HCT116 (cell line): Measurements from ENCODE around the gene SNCA. TPM values are rescaled to one million over a fixed set of nuclear protein-coding genes. Genes with fewer than 3 reads are reported as not detected.

Source experiments
- ATAC-seq: fragments of 200-7000 bp; cut with Tn5 transposase; 2 replicates; pipeline ENCODE4 v1.9.1; 2020; ENCODE audit warnings: mild to moderate bottlenecking, moderate library complexity
- BruUV-seq: library from RNA; stranded (reverse); fragments of 400-500 nt; replicated peaks from 2 replicates; lab custom pipeline; 2021; lab: Mats Ljungman, UMichigan
- CTCF ChIA-PET: fragments of 300-600 bp; sonication (Branson Sonifier 250); formaldehyde crosslinking; loops from one replicate; lab custom pipeline; 2021; ENCODE audit warnings: antibody characterized with exemption; lab: Charles Lee
- POLR2A ChIA-PET: fragments of 300-600, 350-600 bp; sonication (Branson Sonifier 250); formaldehyde crosslinking; loops from one replicate; lab custom pipeline; 2021; ENCODE audit warnings: antibody characterized with exemption; lab: Charles Lee
- RAD21 ChIA-PET, 2 experiments: fragments of 300-600 bp; sonication (Branson Sonifier 250); formaldehyde crosslinking; loops; one replicate each; lab custom pipeline; 2023; ENCODE audit warnings: low total read pairs in 2 of 2; ENCODE audit not compliant: uncharacterized antibody in 2 of 2, unreplicated experiment in 2 of 2, low non-redundant PET in 1 of 2; lab: Charles Lee
- DNase-seq: peaks from one replicate; pipeline ENCODE4 v3.0.0-alpha.2; 2010; ENCODE audit warnings: low read depth, low spot score
- H2AFZ ChIP-seq: fragments of 200-600 bp; shearing (Covaris generic), sonication (generic); 2 replicates; pipeline ENCODE4 v1.6.1; 2017; ENCODE audit warnings: low read depth, mixed run types, mixed read lengths, antibody characterized with exemption, low read length; ENCODE audit not compliant: poor library complexity, severe bottlenecking
- H3K27ac ChIP-seq: 2 replicates; pipeline ENCODE4 v1.5.1; 2012; ENCODE audit warnings: low read depth, low read length
- H3K27me3 ChIP-seq: fragments of 200-600 bp; sonication (generic); 2 replicates; pipeline ENCODE4 v1.6.1; 2016; ENCODE audit warnings: mixed run types, low read length, mixed read lengths; ENCODE audit not compliant: insufficient read depth
- H3K36me3 ChIP-seq, 2 experiments: fragments of 200-500 bp in 1 of 2; fragments of 200-600 bp in 1 of 2; sonication (Bioruptor generic) in 1 of 2; sonication (generic) in 1 of 2; 2 replicates each; pipeline versions ENCODE4 v1.5.1 to v1.6.1; 2014 to 2016; ENCODE audit warnings: low read length in 2 of 2, inconsistent platforms in 1 of 2, mixed read lengths in 1 of 2, mixed run types in 1 of 2; ENCODE audit not compliant: insufficient read depth in 2 of 2, control insufficient read depth in 1 of 2
- H3K4me1 ChIP-seq, 2 experiments: fragments of 200-600 bp in 1 of 2; sonication (generic) in 1 of 2; 2 replicates each; pipeline versions ENCODE4 v1.5.1 to v1.6.1; 2012 to 2017; ENCODE audit warnings: low read length in 2 of 2, inconsistent platforms in 1 of 2, mild to moderate bottlenecking in 1 of 2, mixed read lengths in 1 of 2, mixed run types in 1 of 2, moderate library complexity in 1 of 2; ENCODE audit not compliant: insufficient read depth in 2 of 2, control insufficient read depth in 1 of 2
- H3K4me2 ChIP-seq: fragments of 200-600 bp; sonication (generic); 2 replicates; pipeline ENCODE4 v1.6.1; 2017; ENCODE audit warnings: mixed run types, low read length, mixed read lengths
- H3K4me3 ChIP-seq, 2 experiments: fragments of 200-600 bp in 1 of 2; sonication (generic) in 1 of 2; replicated peaks in 1 of 2; 2 replicates each; pipeline ENCODE4 v1.5.1; 2011 to 2016; ENCODE audit warnings: low read length in 2 of 2, control low read depth in 1 of 2, low read depth in 1 of 2, mild to moderate bottlenecking in 1 of 2, mixed read lengths in 1 of 2, mixed run types in 1 of 2
- H3K79me2 ChIP-seq: fragments of 200-600 bp; sonication (generic); 2 replicates; pipeline ENCODE4 v1.6.1; 2017; ENCODE audit warnings: mild to moderate bottlenecking, mixed run types, low read length, moderate library complexity, mixed read lengths; ENCODE audit not compliant: insufficient read depth
- H3K9ac ChIP-seq: fragments of 200-600 bp; sonication (generic); 2 replicates; pipeline ENCODE4 v1.6.1; 2016; ENCODE audit warnings: low read length, mixed read lengths
- H3K9me2 ChIP-seq: fragments of 200-600 bp; sonication (generic), shearing (Covaris generic); 2 replicates; pipeline ENCODE4 v1.6.1; 2017; ENCODE audit warnings: mixed run types, mild to moderate bottlenecking, moderate library complexity; ENCODE audit not compliant: insufficient read depth
- H3K9me3 ChIP-seq, 2 experiments: fragments of 200-500 bp in 1 of 2; fragments of 200-600 bp in 1 of 2; sonication (Bioruptor generic) in 1 of 2; sonication (generic) in 1 of 2; 2 replicates each; pipeline ENCODE4 v1.6.1; 2014 to 2017; ENCODE audit warnings: low read length in 2 of 2, mixed read lengths in 2 of 2, inconsistent platforms in 1 of 2, low read depth in 1 of 2, mild to moderate bottlenecking in 1 of 2, mixed run types in 1 of 2, moderate library complexity in 1 of 2; ENCODE audit not compliant: control insufficient read depth in 1 of 2, insufficient read depth in 1 of 2
- H4K20me1 ChIP-seq: fragments of 200-600 bp; sonication (generic), shearing (Covaris generic); 2 replicates; pipeline ENCODE4 v1.6.1; 2017; ENCODE audit warnings: mixed run types, mild to moderate bottlenecking, moderate library complexity; ENCODE audit not compliant: insufficient read depth
- CBX3 ChIP-seq: IDR thresholded peaks from 2 replicates; pipeline ENCODE4 v1.6.1; 2012; ENCODE audit warnings: low read depth
- CEBPB ChIP-seq: IDR thresholded peaks from 2 replicates; pipeline ENCODE4 v1.6.1; 2012; ENCODE audit warnings: low read depth
- CTCF ChIP-seq, 3 experiments: fragments of 200-600 bp in 1 of 3; sonication (generic) in 1 of 3; IDR thresholded peaks in 2 of 3; conservative IDR thresholded peaks in 1 of 3; 2 replicates each; pipeline ENCODE4 v1.5.1; 2012 to 2017; ENCODE audit warnings: low read depth in 2 of 3, low read length in 2 of 3, antibody characterized with exemption in 1 of 3, borderline replicate concordance in 1 of 3, control low read depth in 1 of 3, mild to moderate bottlenecking in 1 of 3, mixed read lengths in 1 of 3, mixed run types in 1 of 3, moderate library complexity in 1 of 3; ENCODE audit not compliant: insufficient read depth in 1 of 3
- EGR1 ChIP-seq: IDR thresholded peaks from 2 replicates; pipeline ENCODE4 v1.6.1; 2012; ENCODE audit warnings: low read depth
- ELF1 ChIP-seq: IDR thresholded peaks from 2 replicates; pipeline ENCODE4 v1.6.1; 2012; ENCODE audit warnings: low read depth, borderline replicate concordance
- EZH2 ChIP-seq: fragments of 200-600 bp; sonication (generic); IDR thresholded peaks from 2 replicates; pipeline ENCODE4 v1.6.1; 2017; ENCODE audit warnings: antibody characterized with exemption, mixed run types
- EZH2phosphoT487 ChIP-seq: fragments of 200-600 bp; IDR thresholded peaks from 2 replicates; pipeline ENCODE4 v1.6.1; 2018; ENCODE audit warnings: antibody characterized with exemption, borderline replicate concordance
- JUND ChIP-seq: IDR thresholded peaks from 2 replicates; pipeline ENCODE4 v1.6.1; 2012
- MAX ChIP-seq: IDR thresholded peaks from 2 replicates; pipeline ENCODE4 v1.6.1; 2012
- POLR2AphosphoS5 ChIP-seq: IDR thresholded peaks from 2 replicates; pipeline ENCODE4 v1.6.1; 2011; ENCODE audit warnings: mild to moderate bottlenecking, low read depth, low read length, moderate library complexity
- RAD21 ChIP-seq: IDR thresholded peaks from 2 replicates; pipeline ENCODE4 v1.6.1; 2012; ENCODE audit warnings: low read depth, mild to moderate bottlenecking
- SIN3A ChIP-seq: IDR thresholded peaks from 2 replicates; pipeline ENCODE4 v1.6.1; 2012; ENCODE audit warnings: low read depth
- SP1 ChIP-seq: IDR thresholded peaks from 2 replicates; pipeline ENCODE4 v1.6.1; 2012; ENCODE audit warnings: low read depth
- SRF ChIP-seq: IDR thresholded peaks from 2 replicates; pipeline ENCODE4 v1.6.1; 2012; ENCODE audit warnings: low read depth
- TCF7L2 ChIP-seq: IDR thresholded peaks from 2 replicates; pipeline ENCODE4 v1.7.0; 2011; ENCODE audit warnings: borderline replicate concordance, inconsistent platforms; ENCODE audit not compliant: insufficient read depth, insufficient read length; ENCODE audit errors: extremely low read depth
- ZNF274 ChIP-seq: fragments of 200-500 bp; sonication (Bioruptor generic); IDR thresholded peaks from 2 replicates; pipeline ENCODE4 v1.6.1; 2014; ENCODE audit warnings: mild to moderate bottlenecking, low read depth, low read length, inconsistent platforms
- intact Hi-C: fragments of 100-400 bp; cut with micrococcal nuclease; formaldehyde crosslinking; loops from 2 replicates; pipeline ENCODE4 v1.10.0; 2022
- total RNA-seq: library from RNA; stranded (reverse); gene quantifications from one replicate; pipeline ENCODE4 v1.2.1, GENCODE V29; 2021; ENCODE audit not compliant: unreplicated experiment
- TF ChIP-seq, protein P1 (sequence below): IDR thresholded peaks from 2 replicates; pipeline ENCODE4 v1.6.1; 2011; ENCODE audit warnings: mild to moderate bottlenecking, low read length, moderate library complexity; ENCODE audit not compliant: insufficient replicate concordance; ENCODE audit errors: extremely low read depth
- TF ChIP-seq, protein P2 (sequence below): IDR thresholded peaks from 2 replicates; pipeline ENCODE4 v1.6.1; 2012

Gene SNCA
- total RNA-seq, 1 experiment from 2014 or later: 1.0 TPM

- no peaks in the 10 kb centered on the region for H3K27me3 ChIP-seq
- H3K9ac ChIP-seq: no peak overlapping the region
- no peaks in the 10 kb centered on the region for H3K36me3 ChIP-seq
- no peaks in the 10 kb centered on the region for H3K4me1 ChIP-seq
- no peaks in the 10 kb centered on the region for H3K9me3 ChIP-seq
- RAD21 ChIA-PET: no interaction called here
- no peak overlapping the region for H3K4me2 ChIP-seq
- intact Hi-C loops: no loop called here
- POLR2A ChIA-PET: no interaction called here
- no peak overlapping the region for H3K27ac ChIP-seq
- no peaks in the 10 kb centered on the region for H4K20me1 ChIP-seq
- no peak for DNase-seq
- no peaks in the 10 kb centered on the region for H3K79me2 ChIP-seq
- H3K9me2 ChIP-seq: no peaks in the 10 kb centered on the region
- H3K4me3 ChIP-seq: no peak overlapping the region
- TF ChIP-seq, protein P1, sequence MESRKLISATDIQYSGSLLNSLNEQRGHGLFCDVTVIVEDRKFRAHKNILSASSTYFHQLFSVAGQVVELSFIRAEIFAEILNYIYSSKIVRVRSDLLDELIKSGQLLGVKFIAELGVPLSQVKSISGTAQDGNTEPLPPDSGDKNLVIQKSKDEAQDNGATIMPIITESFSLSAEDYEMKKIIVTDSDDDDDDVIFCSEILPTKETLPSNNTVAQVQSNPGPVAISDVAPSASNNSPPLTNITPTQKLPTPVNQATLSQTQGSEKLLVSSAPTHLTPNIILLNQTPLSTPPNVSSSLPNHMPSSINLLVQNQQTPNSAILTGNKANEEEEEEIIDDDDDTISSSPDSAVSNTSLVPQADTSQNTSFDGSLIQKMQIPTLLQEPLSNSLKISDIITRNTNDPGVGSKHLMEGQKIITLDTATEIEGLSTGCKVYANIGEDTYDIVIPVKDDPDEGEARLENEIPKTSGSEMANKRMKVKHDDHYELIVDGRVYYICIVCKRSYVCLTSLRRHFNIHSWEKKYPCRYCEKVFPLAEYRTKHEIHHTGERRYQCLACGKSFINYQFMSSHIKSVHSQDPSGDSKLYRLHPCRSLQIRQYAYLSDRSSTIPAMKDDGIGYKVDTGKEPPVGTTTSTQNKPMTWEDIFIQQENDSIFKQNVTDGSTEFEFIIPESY: no peak
- TF ChIP-seq SRF: no peak
- no peak for TF ChIP-seq CTCF (IDR thresholded peaks at IDR 0.05 in 2 of 3, conservative IDR thresholded peaks at IDR 0.05 in 1 of 3; ENCODE audit: borderline replicate concordance in 1 of 3, insufficient read depth in 1 of 3, low read depth in 2 of 3, low read length in 2 of 3)
- no peak for TF ChIP-seq TCF7L2
- TF ChIP-seq RAD21: no peak
- TF ChIP-seq POLR2AphosphoS5: no peak
- TF ChIP-seq MAX: no peak
- TF ChIP-seq SIN3A: no peak
- no peak for TF ChIP-seq JUND
- no peak for TF ChIP-seq EZH2phosphoT487
- TF ChIP-seq CBX3: no peak
- TF ChIP-seq CEBPB: no peak
- TF ChIP-seq ELF1: no peak
- no peak for TF ChIP-seq EGR1
- no peak for TF ChIP-seq ZNF274
- TF ChIP-seq, protein P2, sequence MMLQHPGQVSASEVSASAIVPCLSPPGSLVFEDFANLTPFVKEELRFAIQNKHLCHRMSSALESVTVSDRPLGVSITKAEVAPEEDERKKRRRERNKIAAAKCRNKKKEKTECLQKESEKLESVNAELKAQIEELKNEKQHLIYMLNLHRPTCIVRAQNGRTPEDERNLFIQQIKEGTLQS: no peak
- no peak for TF ChIP-seq SP1
- no peak for TF ChIP-seq EZH2
- CTCF ChIA-PET: interaction anchor here (0.7 to 1.2 kb wide), 2 partner anchors 43 to 60 kb away, joined by 3 to 4 read pairs; no protein-coding TSS in a partner anchor
- H2AFZ ChIP-seq: peak overlapping the region; percentile 8
- BruUV-seq: no TSS peak
- ATAC-seq: 0 out of 2 replicates have a peak, but pooled peaks have one; percentile 46
Measured at GRCh38 chr4:89700766-89701423, 136.1 kb downstream of the SNCA start.
